Measurements from ENCODE around the gene AUTS2. TPM values are rescaled to one million over a fixed set of nuclear protein-coding genes. Genes with fewer than 3 reads are reported as not detected.

The AUTS2 gene
- total RNA-seq, 1 experiment from 2014 or later, result 50.0 TPM

GRCh38 chr7:69568266-69568665 is 30.0 kb upstream of the AUTS2 start:
- no peaks in the 10 kb centered on the region for H3K9me3 Mint-ChIP-seq
- ATAC-seq (no peak), DNase-seq (ENCODE audit: low spot score) (no peak)
- no peaks in the 10 kb centered on the region for H3K36me3 Mint-ChIP-seq
- no peaks in the 10 kb centered on the region for H3K4me1 Mint-ChIP-seq
- TF ChIP-seq ZSCAN18 (CRISPR knock-in tag; IDR thresholded peaks at IDR 0.05) (no peak), ZNF219 (CRISPR knock-in tag; IDR thresholded peaks at IDR 0.05; ENCODE audit: borderline replicate concordance) (no peak), PRDM15 (CRISPR knock-in tag; IDR thresholded peaks at IDR 0.05) (no peak), NR3C1 (CRISPR knock-in tag; conservative IDR thresholded peaks at IDR 0.05; ENCODE audit: low read depth) (no peak), NR2C2 (CRISPR knock-in tag; IDR thresholded peaks at IDR 0.05) (no peak), TEAD4 (CRISPR knock-in tag; IDR thresholded peaks at IDR 0.05) (no peak), SOX15 (CRISPR knock-in tag; IDR thresholded peaks at IDR 0.05) (no peak), HMGXB4 (CRISPR knock-in tag; IDR thresholded peaks at IDR 0.05) (no peak), ZNF671 (CRISPR knock-in tag; IDR thresholded peaks at IDR 0.05) (no peak), ZMAT4 (CRISPR knock-in tag; IDR thresholded peaks at IDR 0.05) (no peak), PRRX2 (CRISPR knock-in tag; IDR thresholded peaks at IDR 0.05) (no peak), ZNF423 (CRISPR knock-in tag; IDR thresholded peaks at IDR 0.05) (no peak), JUN (CRISPR knock-in tag; IDR thresholded peaks at IDR 0.05) (no peak), IRF2 (CRISPR knock-in tag; IDR thresholded peaks at IDR 0.05; ENCODE audit: borderline replicate concordance, low read depth) (no peak)
- TF ChIP-seq, protein P1, sequence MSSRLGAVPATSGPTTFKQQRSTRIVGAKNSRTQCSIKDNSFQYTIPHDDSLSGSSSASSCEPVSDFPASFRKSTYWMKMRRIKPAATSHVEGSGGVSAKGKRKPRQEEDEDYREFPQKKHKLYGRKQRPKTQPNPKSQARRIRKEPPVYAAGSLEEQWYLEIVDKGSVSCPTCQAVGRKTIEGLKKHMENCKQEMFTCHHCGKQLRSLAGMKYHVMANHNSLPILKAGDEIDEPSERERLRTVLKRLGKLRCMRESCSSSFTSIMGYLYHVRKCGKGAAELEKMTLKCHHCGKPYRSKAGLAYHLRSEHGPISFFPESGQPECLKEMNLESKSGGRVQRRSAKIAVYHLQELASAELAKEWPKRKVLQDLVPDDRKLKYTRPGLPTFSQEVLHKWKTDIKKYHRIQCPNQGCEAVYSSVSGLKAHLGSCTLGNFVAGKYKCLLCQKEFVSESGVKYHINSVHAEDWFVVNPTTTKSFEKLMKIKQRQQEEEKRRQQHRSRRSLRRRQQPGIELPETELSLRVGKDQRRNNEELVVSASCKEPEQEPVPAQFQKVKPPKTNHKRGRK (CRISPR knock-in tag; IDR thresholded peaks at IDR 0.05; ENCODE audit: borderline replicate concordance), result no peak
- H3K4me3 Mint-ChIP-seq, result no peak overlapping the region
- no peak overlapping the region for H3K27ac Mint-ChIP-seq
- peaks cover 6% of the 10 kb centered on the region; the same call in 1 of the 2 replicates for H3K27me3 Mint-ChIP-seq (ENCODE audit: low read depth)
- CTCF ChIA-PET, result no interaction called here
- POLR2A ChIA-PET, result interaction anchor here (0.7 kb wide), 1 partner anchor 226 kb away, joined by 3 read pairs; no protein-coding TSS in a partner anchor

GRCh38 chr7:69575651-69576050 is 22.6 kb upstream of the AUTS2 start:
- Mint-ChIP-seq H3K9me3 (peaks cover 2% of the 10 kb centered on the region; the same call in 1 of the 2 replicates), H3K36me3 (no peaks in the 10 kb centered on the region), H3K4me1 (peaks cover 5% of the 10 kb centered on the region), H3K27ac (no peak overlapping the region), H3K4me3 (no peak overlapping the region), H3K27me3 (ENCODE audit: low read depth) (peaks cover 12% of the 10 kb centered on the region; the same call in 1 of the 2 replicates)
- ChIA-PET CTCF (no interaction called here), POLR2A (no interaction called here)
- ATAC-seq, result no peak
- DNase-seq (ENCODE audit: low spot score), result no peak
- TF ChIP-seq STAT6 (CRISPR knock-in tag; conservative IDR thresholded peaks at IDR 0.05; ENCODE audit: low read depth) (no peak), NR3C1 (CRISPR knock-in tag; conservative IDR thresholded peaks at IDR 0.05; ENCODE audit: low read depth) (no peak), JAZF1 (CRISPR knock-in tag; IDR thresholded peaks at IDR 0.05) (no peak), SMAD4 (CRISPR knock-in tag; IDR thresholded peaks at IDR 0.05) (no peak), OVOL2 (CRISPR knock-in tag; IDR thresholded peaks at IDR 0.05; ENCODE audit: borderline replicate concordance) (no peak), ESRRA (CRISPR knock-in tag; IDR thresholded peaks at IDR 0.05; ENCODE audit: borderline replicate concordance) (no peak), ERG (CRISPR knock-in tag; IDR thresholded peaks at IDR 0.05) (no peak), EMX1 (CRISPR knock-in tag; IDR thresholded peaks at IDR 0.05) (no peak), ZNF423 (CRISPR knock-in tag; IDR thresholded peaks at IDR 0.05) (no peak), ZBTB21 (CRISPR knock-in tag; IDR thresholded peaks at IDR 0.05; ENCODE audit: borderline replicate concordance) (no peak)
- TF ChIP-seq, protein P2, sequence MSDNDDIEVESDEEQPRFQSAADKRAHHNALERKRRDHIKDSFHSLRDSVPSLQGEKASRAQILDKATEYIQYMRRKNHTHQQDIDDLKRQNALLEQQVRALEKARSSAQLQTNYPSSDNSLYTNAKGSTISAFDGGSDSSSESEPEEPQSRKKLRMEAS (CRISPR knock-in tag; IDR thresholded peaks at IDR 0.05), result no peak
